HepG2 (cell line): ENCODE data around the gene C7orf57. TPM values are rescaled to one million over a fixed set of nuclear protein-coding genes. Genes with fewer than 3 reads are reported as not detected.
A peak's percentile ranks its signal among the peaks of the same experiment; 100 is the strongest.

Source experiments
- BRCA1 ChIP-seq: sonication (generic); formaldehyde crosslinking; IDR thresholded peaks from 2 replicates; pipeline ENCODE4 v1.4.0; 2020; ENCODE audit warnings: missing genetic modification reagents
- CTCF ChIP-seq: sonication (generic); formaldehyde crosslinking; IDR thresholded peaks from 2 replicates; pipeline ENCODE4 v1.5.0; 2020; ENCODE audit warnings: mild to moderate bottlenecking, missing genetic modification reagents, moderate library complexity
- DBP ChIP-seq: sonication (generic); formaldehyde crosslinking; IDR thresholded peaks from 2 replicates; pipeline ENCODE4 v1.4.0; 2020; ENCODE audit warnings: missing genetic modification reagents; ENCODE audit errors: not compliant biosample characterization
- FLYWCH1 ChIP-seq: sonication (generic); formaldehyde crosslinking; IDR thresholded peaks from 2 replicates; pipeline ENCODE4 v1.8.1; 2023; ENCODE audit warnings: mild to moderate bottlenecking, missing genetic modification reagents
- GRHL1 ChIP-seq: sonication (generic); formaldehyde crosslinking; conservative IDR thresholded peaks from 2 replicates; pipeline ENCODE4 v1.8.0; 2022; ENCODE audit warnings: missing genetic modification reagents
- KDM3A ChIP-seq: IDR thresholded peaks from 2 replicates; pipeline ENCODE4 v1.6.1; 2018; ENCODE audit warnings: low read depth, missing compliant biosample characterization
- MED13 ChIP-seq: sonication (generic); formaldehyde crosslinking; IDR thresholded peaks from 2 replicates; pipeline ENCODE4 v1.5.0; 2020; ENCODE audit warnings: missing genetic modification reagents
- PCBP1 ChIP-seq: fragments of 200-400 bp; formaldehyde crosslinking; IDR thresholded peaks from 2 replicates; pipeline ENCODE4 v1.6.1; 2017; ENCODE audit warnings: mild to moderate bottlenecking, low read depth, low read length, borderline replicate concordance
- PLRG1 ChIP-seq: fragments of 450-650 bp; conservative IDR thresholded peaks from 2 replicates; pipeline ENCODE4 v1.6.1; 2016
- POLR2AphosphoS2 ChIP-seq: IDR thresholded peaks from 2 replicates; pipeline ENCODE4 v1.6.1; 2011; ENCODE audit warnings: low read depth, low read length, improper control_type of control experiment
- PRMT3 ChIP-seq: sonication (generic); formaldehyde crosslinking; IDR thresholded peaks from 2 replicates; pipeline ENCODE4 v1.8.1; 2022; ENCODE audit warnings: low read depth, mild to moderate bottlenecking, moderate library complexity, missing genetic modification reagents, borderline replicate concordance
- RAD51 ChIP-seq: fragments of 450-650 bp; IDR thresholded peaks from 2 replicates; pipeline ENCODE4 v1.6.1; 2016; ENCODE audit warnings: borderline replicate concordance
- RFXANK ChIP-seq: IDR thresholded peaks from 2 replicates; pipeline ENCODE4 v1.6.1; 2016
- TGIF2 ChIP-seq: IDR thresholded peaks from 2 replicates; pipeline ENCODE4 v1.6.1; 2016; ENCODE audit warnings: control low read depth, missing compliant biosample characterization
- ZBTB7B ChIP-seq: sonication (generic); formaldehyde crosslinking; IDR thresholded peaks from 2 replicates; pipeline ENCODE4 v1.4.0; 2020; ENCODE audit warnings: missing genetic modification reagents
- ZNF124 ChIP-seq: sonication (generic); formaldehyde crosslinking; IDR thresholded peaks from 2 replicates; pipeline ENCODE4 v1.4.0; 2020; ENCODE audit warnings: missing genetic modification reagents
- ZNF180 ChIP-seq: sonication (generic); formaldehyde crosslinking; IDR thresholded peaks from 2 replicates; pipeline ENCODE4 v1.4.0; 2020; ENCODE audit warnings: low read depth, missing genetic modification reagents, borderline replicate concordance
- ZNF224 ChIP-seq: sonication (generic); formaldehyde crosslinking; IDR thresholded peaks from 2 replicates; pipeline ENCODE4 v1.5.0; 2020; ENCODE audit warnings: mild to moderate bottlenecking, missing genetic modification reagents
- ZNF431 ChIP-seq: sonication (generic); formaldehyde crosslinking; IDR thresholded peaks from 2 replicates; pipeline ENCODE4 v1.9.0; 2022; ENCODE audit warnings: missing genetic modification reagents, low read depth, mild to moderate bottlenecking, borderline replicate concordance
- ZNF577 ChIP-seq: sonication (generic); formaldehyde crosslinking; IDR thresholded peaks from 2 replicates; pipeline ENCODE4 v1.4.0; 2020; ENCODE audit warnings: mild to moderate bottlenecking, low read depth, missing genetic modification reagents, borderline replicate concordance
- ZNF800 ChIP-seq: sonication (generic); formaldehyde crosslinking; IDR thresholded peaks from 2 replicates; pipeline ENCODE4 v1.4.0; 2020; ENCODE audit warnings: missing genetic modification reagents
- ZNF841 ChIP-seq: sonication (generic); formaldehyde crosslinking; IDR thresholded peaks from 2 replicates; pipeline ENCODE4 v1.8.1; 2023; ENCODE audit warnings: missing genetic modification reagents, borderline replicate concordance
- ZNF883 ChIP-seq: sonication (generic); formaldehyde crosslinking; IDR thresholded peaks from 2 replicates; pipeline ENCODE4 v1.5.1; 2020; ENCODE audit warnings: mild to moderate bottlenecking, missing genetic modification reagents; ENCODE audit errors: not compliant biosample characterization
- ZZZ3 ChIP-seq: sonication (generic); formaldehyde crosslinking; IDR thresholded peaks from 2 replicates; pipeline ENCODE4 v1.4.0; 2020; ENCODE audit warnings: missing genetic modification reagents, mild to moderate bottlenecking, borderline replicate concordance
- polyA plus RNA-seq, 8 experiments: library from polyadenylated mRNA; depleted of rRNA in 3 of 8; stranded (reverse) in 7 of 8; unstranded in 1 of 8; fragments of >200 nt; fragmentation: Illumina TruSeq in 4 of 8; extraction: Trizol in 4 of 8; gene quantifications; 2 replicates each; pipeline versions ENCODE4 v1.2.1 to v1.2.3, GENCODE V29; 2011 to 2016; ENCODE audit warnings: low read depth in 4 of 8, missing spikeins in 1 of 8, mixed read lengths in 1 of 8; ENCODE audit not compliant: insufficient read depth in 1 of 8
- total RNA-seq, 5 experiments: library from RNA; depleted of rRNA; stranded (reverse); fragments of >200 nt; fragmentation: Illumina TruSeq; extraction: Trizol; gene quantifications; 2 replicates each; pipeline ENCODE4 v1.2.3, GENCODE V29; 2016; ENCODE audit warnings: low read depth in 1 of 5

C7orf57 gene
- total and polyA plus RNA-seq, 2 of the 13 experiments (the other 11 are each of a cell fraction or from before 2014, with no cell fraction given), result not detected

- TF ChIP-seq CTCF, result no peak
- TF ChIP-seq ZNF577, result no peak
- no peak for TF ChIP-seq PLRG1
- TF ChIP-seq KDM3A, result no peak
- TF ChIP-seq PCBP1, result 0 out of 2 replicates have a peak, but pooled peaks have one; percentile 67
- TF ChIP-seq ZNF180 (CRISPR knock-in tag), result no peak
- no peak for TF ChIP-seq GRHL1
- no peak for TF ChIP-seq FLYWCH1
- peak; percentile 26 for TF ChIP-seq DBP (CRISPR knock-in tag)
- TF ChIP-seq ZZZ3, result no peak
- 0 out of 2 replicates have a peak, but pooled peaks have one; percentile 62 for TF ChIP-seq BRCA1 (CRISPR knock-in tag)
- no peak for TF ChIP-seq ZNF883
- TF ChIP-seq ZNF124 (CRISPR knock-in tag), result peak; percentile 17; the same call in 1 of the 2 replicates
- peak; percentile 40; the same call in 1 of the 2 replicates for TF ChIP-seq TGIF2 (CRISPR knock-in tag)
- no peak; the same call in 1 of the 2 replicates for TF ChIP-seq ZBTB7B (CRISPR knock-in tag)
- TF ChIP-seq PRMT3 (CRISPR knock-in tag), result 0 out of 2 replicates have a peak, but pooled peaks have one; percentile 85
- no peak for TF ChIP-seq RAD51
- TF ChIP-seq MED13, result no peak
- TF ChIP-seq ZNF800 (CRISPR knock-in tag), result peak; percentile 88
- no peak for TF ChIP-seq POLR2AphosphoS2
- TF ChIP-seq ZNF841 (CRISPR knock-in tag), result no peak
- TF ChIP-seq ZNF431 (CRISPR knock-in tag), result no peak
- TF ChIP-seq ZNF224 (CRISPR knock-in tag), result no peak
- TF ChIP-seq RFXANK (CRISPR knock-in tag), result no peak
These were observed 54.0 kb downstream of the C7orf57 start, which contains the start of gene UPP1 (continued) for GRCh38 chr7:48089046-48090003.
